ENCODE measurements around the gene APLP1. TPM values are rescaled to one million over a fixed set of nuclear protein-coding genes. Genes with fewer than 3 reads are reported as not detected.

APLP1 gene
- total RNA-seq, 1 experiment from 2014 or later = 15.5 TPM

DNA sequence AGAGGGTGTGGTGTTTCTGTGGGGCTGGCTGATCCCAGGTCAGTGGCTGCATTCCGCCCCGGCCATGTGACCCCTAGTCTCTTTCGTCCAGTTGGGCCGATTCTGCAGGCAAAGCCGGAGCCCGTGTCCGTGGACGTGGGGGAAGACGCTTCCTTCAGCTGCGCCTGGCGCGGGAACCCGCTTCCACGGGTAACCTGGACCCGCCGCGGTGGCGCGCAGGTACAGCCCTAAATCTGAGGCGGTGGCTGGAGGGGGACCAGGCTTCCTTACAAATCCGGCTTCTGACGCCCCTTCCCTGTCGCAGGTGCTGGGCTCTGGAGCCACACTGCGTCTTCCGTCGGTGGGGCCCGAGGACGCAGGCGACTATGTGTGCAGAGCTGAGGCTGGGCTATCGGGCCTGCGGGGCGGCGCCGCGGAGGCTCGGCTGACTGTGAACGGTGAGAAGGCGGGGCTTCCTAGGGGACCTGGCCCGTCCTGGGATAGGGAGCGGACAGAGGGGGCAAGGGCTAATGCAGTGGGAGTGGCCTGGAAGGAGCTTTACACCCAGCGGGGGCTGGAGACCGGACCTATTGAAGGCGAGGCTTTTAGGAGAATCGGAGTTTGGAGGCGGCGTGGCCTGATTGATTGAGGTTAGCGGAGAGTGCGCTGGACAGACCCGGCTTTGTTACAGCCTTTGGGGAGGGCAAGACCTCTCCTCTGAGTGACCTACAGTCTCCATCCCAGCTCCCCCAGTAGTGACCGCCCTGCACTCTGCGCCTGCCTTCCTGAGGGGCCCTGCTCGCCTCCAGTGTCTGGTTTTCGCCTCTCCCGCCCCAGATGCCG is 7.3 kb upstream of the APLP1 start (continued):
- TF ChIP-seq, protein P1, sequence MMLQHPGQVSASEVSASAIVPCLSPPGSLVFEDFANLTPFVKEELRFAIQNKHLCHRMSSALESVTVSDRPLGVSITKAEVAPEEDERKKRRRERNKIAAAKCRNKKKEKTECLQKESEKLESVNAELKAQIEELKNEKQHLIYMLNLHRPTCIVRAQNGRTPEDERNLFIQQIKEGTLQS (CRISPR knock-in tag; conservative IDR thresholded peaks at IDR 0.05) = no peak
- TF ChIP-seq, protein P2, sequence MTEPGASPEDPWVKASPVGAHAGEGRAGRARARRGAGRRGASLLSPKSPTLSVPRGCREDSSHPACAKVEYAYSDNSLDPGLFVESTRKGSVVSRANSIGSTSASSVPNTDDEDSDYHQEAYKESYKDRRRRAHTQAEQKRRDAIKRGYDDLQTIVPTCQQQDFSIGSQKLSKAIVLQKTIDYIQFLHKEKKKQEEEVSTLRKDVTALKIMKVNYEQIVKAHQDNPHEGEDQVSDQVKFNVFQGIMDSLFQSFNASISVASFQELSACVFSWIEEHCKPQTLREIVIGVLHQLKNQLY (CRISPR knock-in tag; IDR thresholded peaks at IDR 0.05) = no peak
- TF ChIP-seq ZBTB21 (CRISPR knock-in tag; IDR thresholded peaks at IDR 0.05; ENCODE audit: borderline replicate concordance) (no peak), JUN (CRISPR knock-in tag; IDR thresholded peaks at IDR 0.05) (no peak), TP53 (CRISPR knock-in tag; IDR thresholded peaks at IDR 0.05) (no peak), TCF7 (CRISPR knock-in tag; IDR thresholded peaks at IDR 0.05; ENCODE audit: low read depth) (no peak), MYBL2 (CRISPR knock-in tag; IDR thresholded peaks at IDR 0.05) (no peak), ESRRA (CRISPR knock-in tag; IDR thresholded peaks at IDR 0.05; ENCODE audit: borderline replicate concordance) (no peak), ELF4 (CRISPR knock-in tag; IDR thresholded peaks at IDR 0.05; ENCODE audit: low read depth) (no peak), ETV6 (CRISPR knock-in tag; IDR thresholded peaks at IDR 0.05) (0 out of 2 replicates have a peak, but pooled peaks have one; percentile 3), NFE2L1 (CRISPR knock-in tag; IDR thresholded peaks at IDR 0.05) (no peak), SP1 (CRISPR knock-in tag; conservative IDR thresholded peaks at IDR 0.05) (peak; percentile 48; the same call in 1 of the 2 replicates), SMAD3 (CRISPR knock-in tag; IDR thresholded peaks at IDR 0.05; ENCODE audit: borderline replicate concordance) (no peak), TEAD1 (CRISPR knock-in tag; IDR thresholded peaks at IDR 0.05) (no peak), ZNF263 (CRISPR knock-in tag; IDR thresholded peaks at IDR 0.05; ENCODE audit: low read depth) (no peak), RELA (CRISPR knock-in tag; IDR thresholded peaks at IDR 0.05; ENCODE audit: borderline replicate concordance) (no peak), FOXK1 (CRISPR knock-in tag; IDR thresholded peaks at IDR 0.05) (0 out of 2 replicates have a peak, but pooled peaks have one; percentile 14), RORB (CRISPR knock-in tag; IDR thresholded peaks at IDR 0.05) (no peak)
- TF ChIP-seq, protein P3, sequence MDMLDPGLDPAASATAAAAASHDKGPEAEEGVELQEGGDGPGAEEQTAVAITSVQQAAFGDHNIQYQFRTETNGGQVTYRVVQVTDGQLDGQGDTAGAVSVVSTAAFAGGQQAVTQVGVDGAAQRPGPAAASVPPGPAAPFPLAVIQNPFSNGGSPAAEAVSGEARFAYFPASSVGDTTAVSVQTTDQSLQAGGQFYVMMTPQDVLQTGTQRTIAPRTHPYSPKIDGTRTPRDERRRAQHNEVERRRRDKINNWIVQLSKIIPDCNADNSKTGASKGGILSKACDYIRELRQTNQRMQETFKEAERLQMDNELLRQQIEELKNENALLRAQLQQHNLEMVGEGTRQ (CRISPR knock-in tag; IDR thresholded peaks at IDR 0.05) = peak; percentile 63
- TF ChIP-seq, protein P4, sequence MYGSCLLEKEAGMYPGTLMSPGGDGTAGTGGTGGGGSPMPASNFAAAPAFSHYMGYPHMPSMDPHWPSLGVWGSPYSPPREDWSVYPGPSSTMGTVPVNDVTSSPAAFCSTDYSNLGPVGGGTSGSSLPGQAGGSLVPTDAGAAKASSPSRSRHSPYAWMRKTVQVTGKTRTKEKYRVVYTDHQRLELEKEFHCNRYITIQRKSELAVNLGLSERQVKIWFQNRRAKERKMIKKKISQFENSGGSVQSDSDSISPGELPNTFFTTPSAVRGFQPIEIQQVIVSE (CRISPR knock-in tag; IDR thresholded peaks at IDR 0.05; ENCODE audit: borderline replicate concordance) = no peak
- TF ChIP-seq, protein P5, sequence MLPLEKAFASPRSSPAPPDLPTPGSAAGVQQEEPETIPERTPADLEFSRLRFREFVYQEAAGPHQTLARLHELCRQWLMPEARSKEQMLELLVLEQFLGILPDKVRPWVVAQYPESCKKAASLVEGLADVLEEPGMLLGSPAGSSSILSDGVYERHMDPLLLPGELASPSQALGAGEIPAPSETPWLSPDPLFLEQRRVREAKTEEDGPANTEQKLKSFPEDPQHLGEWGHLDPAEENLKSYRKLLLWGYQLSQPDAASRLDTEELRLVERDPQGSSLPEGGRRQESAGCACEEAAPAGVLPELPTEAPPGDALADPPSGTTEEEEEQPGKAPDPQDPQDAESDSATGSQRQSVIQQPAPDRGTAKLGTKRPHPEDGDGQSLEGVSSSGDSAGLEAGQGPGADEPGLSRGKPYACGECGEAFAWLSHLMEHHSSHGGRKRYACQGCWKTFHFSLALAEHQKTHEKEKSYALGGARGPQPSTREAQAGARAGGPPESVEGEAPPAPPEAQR (CRISPR knock-in tag; IDR thresholded peaks at IDR 0.05) = no peak
- TF ChIP-seq, protein P6, sequence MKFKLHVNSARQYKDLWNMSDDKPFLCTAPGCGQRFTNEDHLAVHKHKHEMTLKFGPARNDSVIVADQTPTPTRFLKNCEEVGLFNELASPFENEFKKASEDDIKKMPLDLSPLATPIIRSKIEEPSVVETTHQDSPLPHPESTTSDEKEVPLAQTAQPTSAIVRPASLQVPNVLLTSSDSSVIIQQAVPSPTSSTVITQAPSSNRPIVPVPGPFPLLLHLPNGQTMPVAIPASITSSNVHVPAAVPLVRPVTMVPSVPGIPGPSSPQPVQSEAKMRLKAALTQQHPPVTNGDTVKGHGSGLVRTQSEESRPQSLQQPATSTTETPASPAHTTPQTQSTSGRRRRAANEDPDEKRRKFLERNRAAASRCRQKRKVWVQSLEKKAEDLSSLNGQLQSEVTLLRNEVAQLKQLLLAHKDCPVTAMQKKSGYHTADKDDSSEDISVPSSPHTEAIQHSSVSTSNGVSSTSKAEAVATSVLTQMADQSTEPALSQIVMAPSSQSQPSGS (CRISPR knock-in tag; IDR thresholded peaks at IDR 0.05; ENCODE audit: borderline replicate concordance, low read depth) = no peak
- TF ChIP-seq, protein P7, sequence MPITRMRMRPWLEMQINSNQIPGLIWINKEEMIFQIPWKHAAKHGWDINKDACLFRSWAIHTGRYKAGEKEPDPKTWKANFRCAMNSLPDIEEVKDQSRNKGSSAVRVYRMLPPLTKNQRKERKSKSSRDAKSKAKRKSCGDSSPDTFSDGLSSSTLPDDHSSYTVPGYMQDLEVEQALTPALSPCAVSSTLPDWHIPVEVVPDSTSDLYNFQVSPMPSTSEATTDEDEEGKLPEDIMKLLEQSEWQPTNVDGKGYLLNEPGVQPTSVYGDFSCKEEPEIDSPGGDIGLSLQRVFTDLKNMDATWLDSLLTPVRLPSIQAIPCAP (CRISPR knock-in tag; IDR thresholded peaks at IDR 0.05) = no peak
- TF ChIP-seq, protein P8, sequence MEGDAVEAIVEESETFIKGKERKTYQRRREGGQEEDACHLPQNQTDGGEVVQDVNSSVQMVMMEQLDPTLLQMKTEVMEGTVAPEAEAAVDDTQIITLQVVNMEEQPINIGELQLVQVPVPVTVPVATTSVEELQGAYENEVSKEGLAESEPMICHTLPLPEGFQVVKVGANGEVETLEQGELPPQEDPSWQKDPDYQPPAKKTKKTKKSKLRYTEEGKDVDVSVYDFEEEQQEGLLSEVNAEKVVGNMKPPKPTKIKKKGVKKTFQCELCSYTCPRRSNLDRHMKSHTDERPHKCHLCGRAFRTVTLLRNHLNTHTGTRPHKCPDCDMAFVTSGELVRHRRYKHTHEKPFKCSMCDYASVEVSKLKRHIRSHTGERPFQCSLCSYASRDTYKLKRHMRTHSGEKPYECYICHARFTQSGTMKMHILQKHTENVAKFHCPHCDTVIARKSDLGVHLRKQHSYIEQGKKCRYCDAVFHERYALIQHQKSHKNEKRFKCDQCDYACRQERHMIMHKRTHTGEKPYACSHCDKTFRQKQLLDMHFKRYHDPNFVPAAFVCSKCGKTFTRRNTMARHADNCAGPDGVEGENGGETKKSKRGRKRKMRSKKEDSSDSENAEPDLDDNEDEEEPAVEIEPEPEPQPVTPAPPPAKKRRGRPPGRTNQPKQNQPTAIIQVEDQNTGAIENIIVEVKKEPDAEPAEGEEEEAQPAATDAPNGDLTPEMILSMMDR (IDR thresholded peaks at IDR 0.05) = no peak
- TF ChIP-seq, protein P9, sequence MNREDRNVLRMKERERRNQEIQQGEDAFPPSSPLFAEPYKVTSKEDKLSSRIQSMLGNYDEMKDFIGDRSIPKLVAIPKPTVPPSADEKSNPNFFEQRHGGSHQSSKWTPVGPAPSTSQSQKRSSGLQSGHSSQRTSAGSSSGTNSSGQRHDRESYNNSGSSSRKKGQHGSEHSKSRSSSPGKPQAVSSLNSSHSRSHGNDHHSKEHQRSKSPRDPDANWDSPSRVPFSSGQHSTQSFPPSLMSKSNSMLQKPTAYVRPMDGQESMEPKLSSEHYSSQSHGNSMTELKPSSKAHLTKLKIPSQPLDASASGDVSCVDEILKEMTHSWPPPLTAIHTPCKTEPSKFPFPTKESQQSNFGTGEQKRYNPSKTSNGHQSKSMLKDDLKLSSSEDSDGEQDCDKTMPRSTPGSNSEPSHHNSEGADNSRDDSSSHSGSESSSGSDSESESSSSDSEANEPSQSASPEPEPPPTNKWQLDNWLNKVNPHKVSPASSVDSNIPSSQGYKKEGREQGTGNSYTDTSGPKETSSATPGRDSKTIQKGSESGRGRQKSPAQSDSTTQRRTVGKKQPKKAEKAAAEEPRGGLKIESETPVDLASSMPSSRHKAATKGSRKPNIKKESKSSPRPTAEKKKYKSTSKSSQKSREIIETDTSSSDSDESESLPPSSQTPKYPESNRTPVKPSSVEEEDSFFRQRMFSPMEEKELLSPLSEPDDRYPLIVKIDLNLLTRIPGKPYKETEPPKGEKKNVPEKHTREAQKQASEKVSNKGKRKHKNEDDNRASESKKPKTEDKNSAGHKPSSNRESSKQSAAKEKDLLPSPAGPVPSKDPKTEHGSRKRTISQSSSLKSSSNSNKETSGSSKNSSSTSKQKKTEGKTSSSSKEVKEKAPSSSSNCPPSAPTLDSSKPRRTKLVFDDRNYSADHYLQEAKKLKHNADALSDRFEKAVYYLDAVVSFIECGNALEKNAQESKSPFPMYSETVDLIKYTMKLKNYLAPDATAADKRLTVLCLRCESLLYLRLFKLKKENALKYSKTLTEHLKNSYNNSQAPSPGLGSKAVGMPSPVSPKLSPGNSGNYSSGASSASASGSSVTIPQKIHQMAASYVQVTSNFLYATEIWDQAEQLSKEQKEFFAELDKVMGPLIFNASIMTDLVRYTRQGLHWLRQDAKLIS (CRISPR knock-in tag; IDR thresholded peaks at IDR 0.05; ENCODE audit: borderline replicate concordance) = no peak
- TF ChIP-seq, protein P10, sequence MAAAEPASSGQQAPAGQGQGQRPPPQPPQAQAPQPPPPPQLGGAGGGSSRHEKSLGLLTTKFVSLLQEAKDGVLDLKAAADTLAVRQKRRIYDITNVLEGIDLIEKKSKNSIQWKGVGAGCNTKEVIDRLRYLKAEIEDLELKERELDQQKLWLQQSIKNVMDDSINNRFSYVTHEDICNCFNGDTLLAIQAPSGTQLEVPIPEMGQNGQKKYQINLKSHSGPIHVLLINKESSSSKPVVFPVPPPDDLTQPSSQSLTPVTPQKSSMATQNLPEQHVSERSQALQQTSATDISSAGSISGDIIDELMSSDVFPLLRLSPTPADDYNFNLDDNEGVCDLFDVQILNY (CRISPR knock-in tag; IDR thresholded peaks at IDR 0.05) = no peak

All from WTC11 (cell line).